Thymus (tissue), 11 donors: Measurements from ENCODE around the gene NLRP12. TPM values are rescaled to one million over a fixed set of nuclear protein-coding genes. Genes with fewer than 3 reads are reported as not detected.

Experiments used
- DNase-seq, 9 donors: peaks; one replicate each; pipeline ENCODE4 v3.0.0-alpha.2; 2013; ENCODE audit warnings: low spot score in 9 of 9, low read depth in 6 of 9, missing footprints in 1 of 9
- H3K27ac ChIP-seq, 2 donors: one replicate each; pipeline ENCODE4 v1.5.1; 2013; ENCODE audit warnings: control low read depth in 1 of 2, low read depth in 1 of 2, low read length in 1 of 2, mild to moderate bottlenecking in 1 of 2, moderate library complexity in 1 of 2
- H3K27me3 ChIP-seq, 2 donors: one replicate each; pipeline ENCODE4 v1.5.1; 2013; ENCODE audit warnings: low read length in 1 of 2; ENCODE audit not compliant: control insufficient read depth in 2 of 2, insufficient read depth in 1 of 2
- H3K36me3 ChIP-seq, 2 donors: one replicate each; pipeline ENCODE4 v1.5.1; 2013; ENCODE audit warnings: low read length in 1 of 2, mild to moderate bottlenecking in 1 of 2, moderate library complexity in 1 of 2; ENCODE audit not compliant: control insufficient read depth in 2 of 2, insufficient read depth in 2 of 2
- H3K4me1 ChIP-seq, 2 donors: one replicate each; pipeline ENCODE4 v1.5.1; 2013; ENCODE audit warnings: low read length in 2 of 2; ENCODE audit not compliant: control insufficient read depth in 2 of 2, insufficient read depth in 2 of 2
- H3K4me3 ChIP-seq, 2 donors: one replicate each; pipeline ENCODE4 v1.5.1; 2013; ENCODE audit warnings: low read length in 2 of 2, control low read depth in 1 of 2, mild to moderate bottlenecking in 1 of 2
- H3K9me3 ChIP-seq, 2 donors: one replicate each; pipeline ENCODE4 v1.5.1; 2013; ENCODE audit warnings: low read length in 1 of 2, mild to moderate bottlenecking in 1 of 2; ENCODE audit not compliant: control insufficient read depth in 2 of 2, insufficient read depth in 1 of 2
- WGBS: extraction: QIAGEN DNeasy Blood & Tissue Kit; methylation state at CpG from one replicate; pipeline ENCODE4 v1.1.7; 2013; 5-methylcytosine and 5-hydroxymethylcytosine counted together
- polyA plus RNA-seq: library from polyadenylated mRNA; stranded (reverse); fragments of 200-250 nt; gene quantifications from one replicate; pipeline ENCODE4 v1.2.3, GENCODE V29; 2013
- total RNA-seq: library from RNA; stranded (reverse); fragments of 120-200 nt; gene quantifications from one replicate; pipeline ENCODE4 v1.2.4, GENCODE V29; 2013
- donor health status: healthy.

Gene NLRP12
- total and polyA plus RNA-seq, 2 donors: 0.21 to 0.24 TPM

DNA sequence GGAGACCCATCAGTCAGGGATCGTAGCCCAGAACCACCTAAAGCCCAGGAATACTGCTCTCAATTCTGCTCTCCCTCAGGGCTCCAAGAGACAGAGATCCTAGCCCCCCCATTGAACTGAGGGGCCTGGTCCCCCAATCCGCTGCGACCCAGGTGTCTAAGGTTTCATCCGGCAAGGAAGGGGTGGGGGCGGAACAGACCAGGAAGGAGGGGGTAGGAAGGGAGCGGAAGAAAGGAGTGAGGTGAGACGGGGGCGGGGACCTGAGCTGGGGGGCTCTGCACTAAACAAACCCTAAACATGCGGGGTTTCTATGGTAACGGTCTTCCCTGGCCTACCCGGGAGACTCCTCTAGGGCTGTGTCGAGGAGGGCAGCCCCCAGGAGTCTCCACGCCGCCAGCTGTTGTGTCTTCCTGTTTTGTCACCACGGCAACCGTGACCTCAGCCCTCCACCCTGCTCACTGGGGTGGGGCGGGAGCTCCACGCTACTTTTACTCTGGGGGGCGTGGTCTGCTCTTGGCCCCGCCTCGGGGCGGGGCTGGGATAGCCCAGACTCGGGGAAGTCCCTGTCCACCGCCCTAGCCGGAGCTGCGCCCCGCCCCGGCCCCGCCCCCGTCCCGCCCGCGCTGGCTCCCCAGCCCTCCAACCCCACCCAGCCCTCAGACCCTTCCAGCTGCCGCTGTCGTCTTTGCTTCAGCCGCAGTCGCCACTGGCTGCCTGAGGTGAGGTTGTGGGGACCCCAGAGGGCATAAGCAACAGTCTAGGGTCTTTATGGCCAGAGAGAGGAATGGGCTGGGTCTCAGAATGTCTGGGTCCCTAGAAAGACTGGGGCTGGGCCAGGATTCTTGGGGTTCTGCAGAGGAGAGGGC is 43.3 kb upstream of the NLRP12 start, which contains the start of gene MYADM:
MYADM (plus strand) TSS at position 659 of the 866 bp plus-strand sequence. CDS start 5,647 bp downstream, outside the sequence.
- Histone ChIP-seq H3K4me3 (peak within 1 kb of the TSS; percentile 78 to 83), H3K36me3 (peaks cover 4 to 7% of the 10 kb centered on the region in 2 donors), H3K4me1 (peaks cover 12 to 56% of the 10 kb centered on the region in 2 donors), H3K27me3 (peaks cover 0 to 12% of the 10 kb centered on the region in 2 donors), H3K9me3 (peaks cover 0 to 7% of the 10 kb centered on the region in 2 donors), H3K27ac (peak within 1 kb of the TSS; percentile 90 to 91)
- DNase-seq: peak; percentile 97 to 100 (median 99)
- WGBS: 3% methylated on average over 37 of the region's 37 CpGs

DNA sequence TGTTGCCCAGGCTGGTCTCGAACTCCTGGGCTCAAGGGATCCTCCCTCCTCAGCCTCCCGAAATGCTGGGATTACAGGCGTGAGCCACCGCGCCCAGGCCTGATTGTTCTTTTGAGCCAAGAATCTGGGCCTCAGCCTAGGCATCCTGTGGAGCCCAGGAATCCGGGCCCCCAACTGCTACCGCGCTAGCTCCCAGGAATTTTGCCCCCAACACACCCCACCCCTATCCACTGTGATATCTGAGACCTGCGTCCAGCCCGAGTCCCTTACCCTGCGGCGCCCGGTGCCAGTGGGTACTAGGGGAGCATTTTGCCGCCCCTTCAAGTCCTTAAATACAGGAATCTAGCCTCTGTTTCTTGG is 42.7 kb upstream of the NLRP12 start:
- DNase-seq: no peak
- H3K27me3 ChIP-seq: peaks cover 0 to 12% of the 10 kb centered on the region in 2 donors
- peak overlapping the region; percentile 81 to 91 for H3K27ac ChIP-seq
- 69% methylated on average over 14 of the region's 14 CpGs for WGBS
- H3K4me3 ChIP-seq: peak overlapping the region; percentile 62 to 83
- H3K4me1 ChIP-seq: peaks cover 12 to 50% of the 10 kb centered on the region in 2 donors
- H3K36me3 ChIP-seq: peaks cover 4 to 7% of the 10 kb centered on the region in 2 donors
- peaks cover 0 to 7% of the 10 kb centered on the region in 2 donors for H3K9me3 ChIP-seq

- Histone ChIP-seq H3K4me1 (peaks cover 12 to 43% of the 10 kb centered on the region in 2 donors), H3K27me3 (peaks cover 0 to 12% of the 10 kb centered on the region in 2 donors)
- peak in 2 of 9 donors; percentile 54 to 81 for DNase-seq
Observed at GRCh38 chr19:53865918-53866864, 42.1 kb upstream of the NLRP12 start.

DNA sequence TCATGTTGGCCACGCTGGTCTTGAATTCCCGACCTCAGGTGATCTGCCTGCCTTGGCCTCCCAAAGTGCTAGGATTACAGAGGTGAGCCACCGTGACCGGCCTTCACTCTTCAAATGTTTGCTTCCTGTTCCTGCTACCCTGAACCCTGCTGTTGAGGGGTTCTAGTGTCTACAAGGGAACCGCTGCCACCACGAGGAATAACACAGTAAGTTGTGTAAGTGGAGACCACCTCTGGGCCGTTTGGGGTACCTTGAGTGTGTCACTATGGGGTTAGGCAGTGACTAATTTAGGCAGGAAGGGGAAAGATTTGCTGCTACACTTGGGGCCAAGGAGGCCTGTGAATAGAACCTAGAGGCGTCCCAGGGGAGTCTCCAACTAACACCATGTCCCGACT is 41.4 kb upstream of the NLRP12 start:
- peaks cover 0 to 7% of the 10 kb centered on the region in 2 donors for H3K9me3 ChIP-seq
- peaks cover 11 to 38% of the 10 kb centered on the region in 2 donors for H3K4me1 ChIP-seq
- peak overlapping the region; percentile 62 to 83 for H3K4me3 ChIP-seq
- peaks cover 0 to 12% of the 10 kb centered on the region in 2 donors for H3K27me3 ChIP-seq
- DNase-seq: peak in 2 of 9 donors; percentile 53 to 78
- WGBS: 72% methylated on average over 9 of the region's 9 CpGs
- peaks cover 1 to 2% of the 10 kb centered on the region in 2 donors for H3K36me3 ChIP-seq
- peak overlapping the region; percentile 90 to 91 for H3K27ac ChIP-seq

More at GRCh38 chr19:53865918-53866864, 42.1 kb upstream of the NLRP12 start:
- Histone ChIP-seq H3K36me3 (peaks cover 4 to 5% of the 10 kb centered on the region in 2 donors), H3K27ac (peak overlapping the region; percentile 90 to 91), H3K4me3 (peak overlapping the region; percentile 62 to 83), H3K9me3 (peaks cover 0 to 7% of the 10 kb centered on the region in 2 donors)
- 8% methylated on average over 50 of the region's 50 CpGs for WGBS

DNA sequence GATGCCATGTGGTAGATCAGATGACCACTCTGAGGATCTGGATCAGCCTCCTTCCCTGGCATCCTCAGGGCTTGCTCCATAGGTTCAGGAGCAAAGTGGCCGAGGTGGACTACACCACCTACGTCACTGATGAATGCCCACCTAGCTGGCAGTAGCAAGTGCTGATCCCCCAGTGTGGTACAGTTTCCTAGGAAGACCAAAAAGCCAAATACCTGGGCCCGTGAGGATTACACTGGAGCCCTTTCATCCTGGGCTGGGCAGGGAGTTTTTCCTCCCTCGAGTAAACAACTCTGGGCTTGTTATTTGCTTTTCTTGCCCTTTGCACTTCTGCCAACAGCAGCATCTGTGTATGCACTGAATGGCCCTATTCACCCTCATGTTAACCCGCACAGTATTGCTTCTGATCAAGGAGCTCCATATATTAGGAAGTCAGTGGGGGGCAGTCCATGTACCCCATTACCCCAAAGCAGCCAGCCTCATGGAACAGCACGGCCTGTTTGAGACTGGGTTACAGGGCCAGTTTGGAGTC is 40.3 kb upstream of the NLRP12 start:
- H3K27ac ChIP-seq: no peak overlapping the region

DNA sequence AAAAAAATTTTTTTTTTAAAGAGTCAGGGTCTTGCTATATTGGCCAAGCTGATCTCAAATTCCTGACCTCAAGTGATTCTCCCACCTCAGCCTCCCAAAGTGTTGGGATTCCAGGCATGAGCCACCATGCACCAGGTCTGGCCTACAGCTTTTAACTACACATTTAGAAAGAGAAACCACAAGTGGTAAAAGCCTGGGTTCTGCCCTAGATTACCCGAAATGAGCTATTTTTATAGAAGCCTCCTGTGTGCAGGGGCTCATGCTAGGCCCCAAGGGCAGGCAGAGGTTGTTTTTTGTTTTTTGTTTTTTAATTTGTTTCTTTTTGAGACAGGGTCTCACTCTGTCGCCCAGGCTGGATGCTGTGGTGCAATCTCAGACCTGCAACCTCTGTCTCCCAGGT is 29.6 kb upstream of the NLRP12 start:
- no peaks in the 10 kb centered on the region for H3K9me3 ChIP-seq
- WGBS: 46% methylated on average over 2 of the region's 2 CpGs
- H3K27ac ChIP-seq: peak overlapping the region in 1 of 2 donors; percentile 94
- no peaks in the 10 kb centered on the region for H3K36me3 ChIP-seq
- H3K27me3 ChIP-seq: peaks cover 0 to 5% of the 10 kb centered on the region in 2 donors
- no peak overlapping the region for H3K4me3 ChIP-seq
- peak in 3 of 9 donors; percentile 30 to 78 (median 48) for DNase-seq
- H3K4me1 ChIP-seq: peaks cover 14 to 26% of the 10 kb centered on the region in 2 donors

More for the DNA sequence above, 40.3 kb upstream of the NLRP12 start:
- no peaks in the 10 kb centered on the region for H3K36me3 ChIP-seq
- no peak for DNase-seq
- H3K27me3 ChIP-seq: peaks cover 0 to 12% of the 10 kb centered on the region in 2 donors
- H3K9me3 ChIP-seq: peaks cover 0 to 7% of the 10 kb centered on the region in 2 donors
- WGBS: 97% methylated on average over 6 of the region's 6 CpGs
- H3K4me3 ChIP-seq: no peak overlapping the region
- peaks cover 10 to 32% of the 10 kb centered on the region in 2 donors for H3K4me1 ChIP-seq

DNA sequence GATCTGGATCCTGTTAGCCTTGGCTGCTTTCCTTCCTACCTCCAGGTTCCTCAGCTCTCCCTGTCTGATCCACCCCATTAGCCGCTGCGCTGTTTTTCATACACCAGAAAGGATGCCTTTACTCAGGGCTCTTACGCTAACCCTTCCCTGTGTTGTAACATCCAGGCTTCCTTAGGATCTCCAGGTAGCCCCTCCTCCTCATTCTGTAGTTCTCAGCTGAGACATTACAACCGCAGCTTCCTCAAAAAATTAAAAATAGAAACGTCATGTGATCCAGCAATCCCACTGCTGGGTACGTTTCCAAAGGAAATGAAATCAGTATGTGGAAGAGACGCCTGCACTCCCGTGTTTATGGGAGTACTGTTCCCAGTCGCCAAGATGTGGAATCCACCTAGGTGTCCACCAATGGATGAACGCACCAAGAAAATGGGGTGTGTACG is 25.1 kb upstream of the NLRP12 start:
- peaks cover 0 to 5% of the 10 kb centered on the region in 2 donors for H3K27me3 ChIP-seq
- peaks cover 12 to 22% of the 10 kb centered on the region in 2 donors for H3K4me1 ChIP-seq
- no peak for DNase-seq
- no peaks in the 10 kb centered on the region for H3K9me3 ChIP-seq
- 35% methylated on average over 11 of the region's 11 CpGs for WGBS
- H3K36me3 ChIP-seq: no peaks in the 10 kb centered on the region
- H3K27ac ChIP-seq: no peak overlapping the region
- no peak overlapping the region for H3K4me3 ChIP-seq

DNA sequence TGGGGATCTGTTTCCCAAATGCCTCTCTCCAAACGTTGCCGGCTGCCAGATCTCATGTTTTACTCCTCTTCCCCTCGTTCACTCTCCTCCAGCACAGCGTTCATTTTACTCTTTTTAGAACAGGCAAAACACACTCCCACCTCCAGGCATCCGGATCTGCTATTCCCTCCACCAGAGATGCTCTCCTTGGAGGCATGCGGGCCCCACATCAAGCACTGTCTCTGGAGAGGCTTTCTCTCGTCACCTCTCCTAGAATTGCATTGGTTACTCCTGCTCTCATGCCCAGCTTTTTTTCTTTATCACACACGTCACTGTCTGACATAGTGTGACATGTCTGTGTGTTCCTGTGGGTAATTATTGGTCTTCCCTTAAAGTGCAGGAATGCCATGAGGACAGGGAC is 23.4 kb upstream of the NLRP12 start:
- WGBS: 81% methylated on average over 8 of the region's 8 CpGs
- no peak for DNase-seq
- Histone ChIP-seq H3K27me3 (peaks cover 0 to 5% of the 10 kb centered on the region in 2 donors), H3K4me1 (peaks cover 6 to 8% of the 10 kb centered on the region in 2 donors), H3K27ac (no peak overlapping the region), H3K4me3 (no peak overlapping the region), H3K9me3 (no peaks in the 10 kb centered on the region), H3K36me3 (no peaks in the 10 kb centered on the region)
